NCI-H82 (cell line): ENCODE data around the gene RANBP17.
"Not testable (repeated sequence)": the region's sequence is repeated elsewhere in the genome, so short reads cannot be mapped to it uniquely, and the experiment has no call there.

Experiments
- DNase-seq: peaks from one replicate; lab custom pipeline; 2025; lab: John Stamatoyannopoulos, UW

RANBP17 gene

GRCh38 chr5:170867825-170868224 is 6.0 kb downstream of the RANBP17 start:
- DNase-seq: no peak

DNA sequence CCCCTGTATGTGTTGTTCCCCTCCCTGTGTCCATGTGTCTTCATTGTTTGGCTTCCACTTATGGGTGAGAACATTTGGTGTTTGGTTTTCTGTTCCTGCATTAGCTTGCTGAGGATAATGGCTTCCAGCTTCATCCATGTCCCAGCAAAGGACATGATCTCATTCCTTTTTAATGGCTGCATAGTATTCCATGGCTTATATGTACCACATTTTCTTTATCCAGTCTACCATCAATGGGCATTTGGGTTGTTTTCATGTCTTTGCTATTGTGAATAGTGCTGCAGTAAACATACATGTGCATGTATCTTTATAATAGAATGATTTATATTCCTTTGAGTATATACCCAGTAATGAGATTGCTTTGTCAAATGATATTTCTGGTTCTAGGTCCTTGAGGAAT is 8.6 kb downstream of the RANBP17 start:
- not testable (repeated sequence) for DNase-seq

DNA sequence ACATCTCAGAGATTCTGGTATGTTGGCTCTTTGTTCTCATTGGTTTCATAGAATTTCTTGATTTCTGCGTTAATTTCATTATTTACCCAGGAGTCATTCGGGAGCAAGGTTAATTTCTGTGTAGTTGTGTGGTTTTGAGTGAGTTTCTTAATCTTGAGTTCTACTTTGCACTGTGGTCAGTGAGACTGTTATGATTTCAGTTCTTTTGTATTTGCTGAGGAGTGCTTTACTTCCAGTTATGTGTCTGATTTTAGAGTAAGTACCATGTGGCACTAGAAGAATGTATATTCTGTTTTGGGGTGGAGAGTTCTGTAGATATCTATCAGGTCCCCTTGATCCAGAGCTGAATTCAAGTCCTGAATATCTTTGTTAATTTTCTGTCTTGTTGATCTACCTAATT is 12.2 kb downstream of the RANBP17 start:
- DNase-seq: no peak

- DNase-seq: no peak
These were observed 14.0 kb downstream of the RANBP17 start for GRCh38 chr5:170875811-170876210.

- no peak for DNase-seq
These were observed 18.3 kb downstream of the RANBP17 start for GRCh38 chr5:170880084-170880483.

DNA sequence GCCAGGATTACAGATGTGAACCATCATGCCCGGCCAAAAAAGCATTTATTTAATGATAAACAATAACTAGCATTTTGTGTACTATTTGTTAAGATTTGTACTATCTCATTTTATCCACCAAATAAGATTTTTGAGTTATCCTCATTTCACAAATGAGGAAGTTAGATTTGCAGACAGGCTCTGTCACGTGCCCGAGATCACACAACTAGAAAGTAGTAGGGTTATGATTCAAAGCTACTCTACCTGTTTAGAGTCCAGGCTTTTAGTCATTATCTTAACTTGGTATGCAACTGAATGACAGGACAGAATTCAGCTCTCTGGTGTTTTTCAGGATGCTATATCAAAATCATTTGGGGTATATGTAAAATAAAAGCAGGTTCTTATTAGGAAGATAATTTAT is 20.5 kb downstream of the RANBP17 start:
- DNase-seq: no peak

DNA sequence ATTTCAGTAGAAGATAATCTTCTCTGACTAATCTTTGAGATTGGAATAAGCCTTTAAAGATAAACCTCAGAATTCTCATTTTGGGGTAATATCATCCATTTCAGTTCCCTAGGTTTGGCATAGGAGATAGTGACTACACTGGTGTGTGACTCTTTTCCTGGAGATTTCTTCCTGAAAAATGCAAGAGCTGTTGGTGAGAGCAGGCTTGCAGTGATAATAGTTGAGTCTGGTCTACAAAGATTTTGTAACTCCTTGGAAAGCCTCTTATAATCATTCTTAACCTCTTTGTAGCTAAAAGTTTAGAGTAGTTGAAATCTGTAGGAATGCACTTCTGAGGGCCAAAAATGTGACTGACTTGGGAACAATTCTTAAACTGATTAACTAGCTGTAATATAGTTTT is 23.4 kb downstream of the RANBP17 start:
- DNase-seq: no peak

GRCh38 chr5:170885809-170886208 is 24.0 kb downstream of the RANBP17 start:
- no peak for DNase-seq

DNA sequence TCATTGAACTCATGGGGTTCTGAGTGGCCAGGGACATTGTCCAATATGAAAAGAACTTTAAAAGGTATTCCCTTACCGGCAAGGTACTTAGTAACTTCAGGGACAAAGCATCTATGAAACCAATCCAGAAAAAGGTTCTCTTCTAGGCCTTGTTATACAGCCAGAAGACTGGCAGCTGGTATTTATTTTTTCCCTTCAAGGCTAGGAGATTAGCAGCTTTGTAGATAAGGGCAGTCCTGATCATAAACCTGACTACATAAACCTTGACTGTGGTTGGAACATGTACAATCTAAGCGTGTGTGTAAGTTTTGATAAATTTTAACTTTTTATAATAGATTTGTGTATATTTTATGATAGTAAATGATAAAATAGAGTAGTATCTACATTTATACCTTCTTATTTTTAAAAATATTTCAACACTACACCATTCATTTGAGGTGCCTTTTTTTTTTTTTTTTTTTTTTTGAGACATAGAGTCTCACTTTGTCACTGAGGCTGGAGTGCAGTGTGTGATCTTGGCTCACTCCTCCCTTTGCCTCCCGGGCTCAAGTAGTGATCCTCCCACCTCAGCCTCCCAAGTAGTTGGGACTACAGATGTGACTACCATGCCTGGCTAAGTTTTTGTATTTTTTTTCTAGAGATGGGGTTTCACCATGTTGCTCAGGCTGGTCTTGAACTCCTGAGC is 24.5 kb downstream of the RANBP17 start:
- DNase-seq: peak; percentile 0

DNA sequence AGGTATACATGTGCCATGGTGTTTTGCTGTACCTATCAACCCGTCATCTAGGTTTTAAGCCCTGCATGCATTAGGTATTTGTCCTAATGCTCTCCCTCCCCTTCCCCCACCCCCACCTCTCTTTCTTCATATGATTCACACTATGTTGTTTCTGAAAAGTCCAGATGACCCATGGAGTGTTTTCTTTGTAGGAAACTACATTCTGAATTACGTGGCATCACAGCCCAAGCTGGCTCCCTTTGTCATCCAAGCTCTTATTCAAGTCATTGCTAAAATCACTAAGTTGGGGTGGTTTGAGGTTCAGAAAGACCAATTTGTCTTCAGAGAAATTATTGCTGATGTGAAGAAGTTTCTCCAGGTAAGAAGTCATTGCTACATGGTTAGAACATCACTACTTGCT is 30.4 kb downstream of the RANBP17 start:
- DNase-seq: no peak

GRCh38 chr5:170894665-170895064 is 32.8 kb downstream of the RANBP17 start:
- no peak for DNase-seq

- no peak for DNase-seq
These were observed 35.0 kb downstream of the RANBP17 start for GRCh38 chr5:170896779-170897178.

GRCh38 chr5:170903075-170903474 is 41.3 kb downstream of the RANBP17 start:
- no peak for DNase-seq

DNA sequence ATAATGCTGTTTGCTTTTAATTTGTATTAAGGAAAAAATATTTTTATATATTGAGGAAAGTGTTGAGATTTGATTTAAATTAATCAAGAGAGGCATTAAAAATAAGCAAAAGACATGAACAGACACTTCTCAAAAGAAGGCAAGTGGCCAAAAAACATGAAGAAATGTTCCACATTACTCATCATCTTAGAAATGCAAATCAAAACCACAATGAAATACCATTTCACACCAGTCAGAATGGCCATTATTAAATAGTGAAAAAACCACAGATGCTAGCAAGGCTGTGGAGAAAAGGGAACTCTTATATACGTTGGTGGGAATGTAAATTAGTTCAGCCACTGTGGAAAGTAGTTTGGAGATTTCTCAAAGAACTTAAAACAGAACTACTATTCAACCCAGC is 45.9 kb downstream of the RANBP17 start:
- DNase-seq: no peak

GRCh38 chr5:170913573-170913972 is 51.8 kb downstream of the RANBP17 start:
- DNase-seq: no peak

GRCh38 chr5:170917113-170917512 is 55.3 kb downstream of the RANBP17 start:
- no peak for DNase-seq

- DNase-seq: no peak
These were observed 58.4 kb downstream of the RANBP17 start for GRCh38 chr5:170920196-170920595.

DNA sequence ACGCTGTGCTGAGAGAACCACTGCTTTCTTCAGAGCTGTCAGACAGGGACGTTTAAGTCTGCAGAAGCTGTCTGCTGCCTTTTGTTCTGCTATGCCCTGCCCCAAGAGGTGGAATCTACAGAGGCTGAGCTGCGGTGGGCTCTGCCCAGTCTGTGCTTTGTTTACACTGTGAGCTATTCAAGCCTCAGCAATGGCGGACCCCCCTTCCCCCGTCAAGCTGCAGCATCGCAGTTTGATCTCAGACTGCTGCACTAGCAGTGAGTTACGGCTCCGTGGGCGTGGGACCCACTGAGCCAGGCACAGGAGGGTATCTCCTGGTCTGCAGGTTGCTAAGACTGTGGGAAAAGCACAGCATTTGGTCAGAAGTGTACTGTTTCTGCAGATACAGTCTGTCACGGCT is 60.5 kb downstream of the RANBP17 start:
- not testable (repeated sequence) for DNase-seq

DNA sequence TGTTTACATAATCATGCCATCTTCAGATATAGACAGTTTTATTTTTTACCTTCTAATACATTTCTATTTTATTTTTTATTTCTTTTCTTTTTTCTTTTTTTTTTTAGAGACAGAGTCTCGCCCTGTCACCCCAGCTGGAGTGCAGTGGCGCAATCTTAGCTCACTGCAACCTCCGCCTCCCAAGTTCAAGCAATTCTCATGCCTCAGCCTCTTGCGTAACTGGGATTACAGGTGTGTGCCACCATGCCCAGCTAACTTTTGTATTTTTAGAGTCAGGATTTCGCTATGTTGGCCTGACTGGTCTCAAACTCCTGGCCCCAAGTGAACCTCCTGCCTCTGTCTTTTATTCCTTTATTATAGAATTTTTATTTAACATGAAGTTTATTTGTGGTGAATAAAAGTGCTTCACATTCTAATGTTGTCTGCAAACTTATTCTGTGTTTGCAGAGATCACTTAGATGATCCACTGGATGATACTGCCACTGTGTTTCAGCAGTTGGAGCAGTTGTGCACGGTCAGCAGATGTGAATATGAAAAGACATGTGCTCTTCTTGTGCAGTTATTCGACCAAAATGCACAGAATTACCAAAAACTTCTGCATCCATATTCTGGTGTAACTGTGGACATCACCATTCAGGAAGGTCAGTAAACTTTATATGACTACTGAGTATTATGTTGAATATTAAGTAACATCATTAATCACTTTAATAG is 62.2 kb downstream of the RANBP17 start:
- DNase-seq: no peak

DNA sequence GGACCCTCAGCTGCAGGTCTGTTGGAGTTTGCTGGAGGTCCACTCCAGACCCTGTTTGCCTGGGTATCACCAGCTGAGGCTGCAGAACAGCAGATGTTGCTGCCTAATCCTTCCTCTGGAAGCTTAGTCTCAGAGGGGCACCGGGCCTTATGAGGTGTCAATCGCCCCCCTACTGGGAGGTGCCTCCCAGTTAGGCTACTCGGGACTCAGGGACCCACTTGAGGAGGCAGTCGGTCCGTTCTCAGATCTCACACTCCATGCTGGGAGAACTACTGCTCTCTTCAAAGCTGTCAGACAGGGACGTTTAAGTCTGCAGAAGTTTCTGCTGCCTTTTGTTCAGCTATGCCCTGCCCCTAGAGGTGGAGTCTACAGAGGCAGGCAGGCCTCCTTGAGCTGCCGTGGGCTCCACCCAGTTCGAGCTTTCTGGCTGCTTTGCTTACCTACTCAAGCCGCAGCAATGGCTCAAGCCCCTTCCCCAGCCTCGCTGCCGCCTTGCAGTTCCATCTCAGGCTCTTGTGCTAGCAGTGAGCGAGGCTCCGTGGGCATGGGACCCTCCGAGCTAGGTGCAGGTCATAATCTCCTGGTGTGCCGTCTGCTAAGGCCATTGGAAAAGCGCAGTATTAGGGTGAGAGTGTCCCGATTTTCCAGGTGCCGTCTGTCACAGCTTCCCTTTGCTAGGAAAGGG is 73.9 kb downstream of the RANBP17 start:
- not testable (repeated sequence) for DNase-seq

DNA sequence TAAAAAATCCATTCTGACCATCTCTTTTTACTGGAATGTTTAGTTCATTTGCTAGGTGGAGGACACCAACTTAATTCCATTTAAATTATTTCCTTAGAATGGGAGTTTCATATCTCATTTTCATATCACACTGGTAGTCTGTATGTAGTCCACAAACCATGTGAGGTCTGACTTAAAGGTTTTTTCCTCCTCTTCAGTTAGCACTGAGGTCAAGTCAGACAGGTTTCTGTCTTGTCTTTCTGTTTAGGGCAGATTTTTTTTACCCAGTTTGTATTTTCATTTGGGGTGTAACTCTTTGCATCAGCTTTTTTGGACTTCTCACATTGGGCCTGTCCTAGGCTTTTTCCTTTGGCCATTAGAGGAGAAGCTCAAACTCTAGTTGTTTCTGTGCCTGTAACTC is 75.3 kb downstream of the RANBP17 start:
- DNase-seq: no peak

GRCh38 chr5:170937914-170938313 is 76.1 kb downstream of the RANBP17 start:
- no peak for DNase-seq

- DNase-seq: no peak
These were observed 77.4 kb downstream of the RANBP17 start for GRCh38 chr5:170939178-170939577.
